Activated T-helper 1 cell treated with anti-CD3 and anti-CD28 coated beads, Interleukin-12 subunit alpha, Interleukin-12 subunit beta, Interleukin-2, Interleukin-4 antibody, amounts not matched to agents 30 ng/mL and 10 ng/mL and 1 ng/mL, durations not matched to agents 14 hours and 24 hours and 36 hours (primary cell): ENCODE data around the gene MRPL10. TPM values are rescaled to one million over a fixed set of nuclear protein-coding genes. Genes with fewer than 3 reads are reported as not detected.

ENCODE experiments used
- DNase-seq: peaks from one replicate; pipeline ENCODE4 v3.0.0; 2021; ENCODE audit warnings: low spot score
- H3K27ac Mint-ChIP-seq: one replicate; pipeline ENCODE4 v1.8.0; 2021; ENCODE audit warnings: mild to moderate bottlenecking, mixed read lengths
- H3K27me3 Mint-ChIP-seq: one replicate; pipeline ENCODE4 v1.8.0; 2022; ENCODE audit warnings: mild to moderate bottlenecking, moderate library complexity, mixed read lengths; ENCODE audit not compliant: insufficient read depth
- H3K36me3 Mint-ChIP-seq: one replicate; pipeline ENCODE4 v1.8.0; 2021; ENCODE audit warnings: low read depth, mixed read lengths
- H3K4me1 Mint-ChIP-seq: one replicate; pipeline ENCODE4 v1.8.0; 2021; ENCODE audit warnings: low read depth, mixed read lengths
- H3K4me3 Mint-ChIP-seq: one replicate; pipeline ENCODE4 v1.8.0; 2021; ENCODE audit warnings: mild to moderate bottlenecking, moderate library complexity, mixed read lengths
- H3K9me3 Mint-ChIP-seq: one replicate; pipeline ENCODE4 v1.8.0; 2021; ENCODE audit warnings: mixed read lengths
- intact Hi-C: fragments of 100-400 bp; cut with micrococcal nuclease; formaldehyde crosslinking; loops from one replicate; pipeline ENCODE4 v1.15.1; 2024
- total RNA-seq: library from RNA; stranded (reverse); gene quantifications from 2 replicates; pipeline ENCODE4 v1.2.3, GENCODE V29; 2022

The MRPL10 gene
- total RNA-seq, 1 donor from 2014 or later, result 56.9 TPM

GRCh38 chr17:47870056-47870455 is 38.7 kb upstream of the MRPL10 start:
- no peak overlapping the region for H3K27ac Mint-ChIP-seq
- H3K9me3 Mint-ChIP-seq, result no peaks in the 10 kb centered on the region
- peaks cover 8% of the 10 kb centered on the region for H3K4me1 Mint-ChIP-seq
- H3K27me3 Mint-ChIP-seq, result peaks cover 48% of the 10 kb centered on the region
- intact Hi-C loops, result no loop called here
- DNase-seq, result no peak
- H3K36me3 Mint-ChIP-seq, result no peaks in the 10 kb centered on the region
- no peak overlapping the region for H3K4me3 Mint-ChIP-seq

GRCh38 chr17:47869114-47869513 is 37.8 kb upstream of the MRPL10 start:
- Mint-ChIP-seq H3K36me3 (no peaks in the 10 kb centered on the region), H3K27ac (no peak overlapping the region), H3K4me1 (peaks cover 18% of the 10 kb centered on the region), H3K4me3 (no peak overlapping the region), H3K9me3 (no peaks in the 10 kb centered on the region), H3K27me3 (peaks cover 44% of the 10 kb centered on the region)
- no peak for DNase-seq
- intact Hi-C loops, result no loop called here

GRCh38 chr17:47867813-47868533 is 36.6 kb upstream of the MRPL10 start:
- Mint-ChIP-seq H3K4me3 (no peak overlapping the region), H3K4me1 (peaks cover 18% of the 10 kb centered on the region), H3K27me3 (peaks cover 38% of the 10 kb centered on the region), H3K27ac (no peak overlapping the region), H3K36me3 (no peaks in the 10 kb centered on the region), H3K9me3 (no peaks in the 10 kb centered on the region)
- intact Hi-C loops, result no loop called here
- no peak for DNase-seq

GRCh38 chr17:47866941-47867340 is 35.6 kb upstream of the MRPL10 start:
- Mint-ChIP-seq H3K27me3 (peaks cover 31% of the 10 kb centered on the region), H3K36me3 (no peaks in the 10 kb centered on the region), H3K27ac (no peak overlapping the region), H3K9me3 (no peaks in the 10 kb centered on the region), H3K4me3 (no peak overlapping the region), H3K4me1 (peaks cover 18% of the 10 kb centered on the region)
- DNase-seq, result no peak
- intact Hi-C loops, result no loop called here

GRCh38 chr17:47864791-47865216 is 33.5 kb upstream of the MRPL10 start:
- H3K9me3 Mint-ChIP-seq, result no peaks in the 10 kb centered on the region
- intact Hi-C loops, result loop anchor here (2.0 kb wide), 1 partner anchor 16 kb away; no protein-coding TSS in a partner anchor
- no peaks in the 10 kb centered on the region for H3K36me3 Mint-ChIP-seq
- H3K27ac Mint-ChIP-seq, result no peak overlapping the region
- peaks cover 18% of the 10 kb centered on the region for H3K4me1 Mint-ChIP-seq
- H3K4me3 Mint-ChIP-seq, result no peak overlapping the region
- no peak for DNase-seq
- H3K27me3 Mint-ChIP-seq, result peaks cover 12% of the 10 kb centered on the region

- Mint-ChIP-seq H3K27me3 (peaks cover 18% of the 10 kb centered on the region), H3K4me3 (no peak overlapping the region), H3K9me3 (no peaks in the 10 kb centered on the region), H3K4me1 (peaks cover 18% of the 10 kb centered on the region), H3K36me3 (no peaks in the 10 kb centered on the region), H3K27ac (no peak overlapping the region)
- no peak for DNase-seq
- intact Hi-C loops, result no loop called here
Observed at GRCh38 chr17:47862621-47863440, 31.5 kb upstream of the MRPL10 start.

- Mint-ChIP-seq H3K4me1 (peaks cover 12% of the 10 kb centered on the region), H3K4me3 (no peak overlapping the region), H3K27ac (no peak overlapping the region), H3K27me3 (peaks cover 32% of the 10 kb centered on the region), H3K9me3 (no peaks in the 10 kb centered on the region), H3K36me3 (no peaks in the 10 kb centered on the region)
- DNase-seq, result no peak
- intact Hi-C loops, result no loop called here
Observed at GRCh38 chr17:47860386-47860785, 29.0 kb upstream of the MRPL10 start.

GRCh38 chr17:47857551-47858455 is 26.5 kb upstream of the MRPL10 start:
- H3K4me3 Mint-ChIP-seq, result no peak overlapping the region
- H3K4me1 Mint-ChIP-seq, result peaks cover 13% of the 10 kb centered on the region
- no peak for DNase-seq
- H3K36me3 Mint-ChIP-seq, result no peaks in the 10 kb centered on the region
- peaks cover 54% of the 10 kb centered on the region for H3K27me3 Mint-ChIP-seq
- H3K9me3 Mint-ChIP-seq, result no peaks in the 10 kb centered on the region
- no peak overlapping the region for H3K27ac Mint-ChIP-seq
- intact Hi-C loops, result no loop called here

- Mint-ChIP-seq H3K27me3 (peaks cover 64% of the 10 kb centered on the region), H3K36me3 (no peaks in the 10 kb centered on the region), H3K4me1 (peaks cover 22% of the 10 kb centered on the region), H3K27ac (no peak overlapping the region), H3K4me3 (no peak overlapping the region), H3K9me3 (no peaks in the 10 kb centered on the region)
- intact Hi-C loops, result no loop called here
- no peak for DNase-seq
Observed at GRCh38 chr17:47856830-47857229, 25.5 kb upstream of the MRPL10 start.

- Mint-ChIP-seq H3K4me3 (no peak overlapping the region), H3K27me3 (peaks cover 71% of the 10 kb centered on the region), H3K36me3 (no peaks in the 10 kb centered on the region), H3K27ac (no peak overlapping the region), H3K9me3 (no peaks in the 10 kb centered on the region), H3K4me1 (peaks cover 24% of the 10 kb centered on the region)
- DNase-seq, result no peak
- intact Hi-C loops, result no loop called here
Observed at GRCh38 chr17:47855737-47856136, 24.4 kb upstream of the MRPL10 start.

GRCh38 chr17:47853616-47854015 is 22.3 kb upstream of the MRPL10 start:
- peaks cover 82% of the 10 kb centered on the region for H3K27me3 Mint-ChIP-seq
- no peak overlapping the region for H3K27ac Mint-ChIP-seq
- H3K4me3 Mint-ChIP-seq, result no peak overlapping the region
- intact Hi-C loops, result no loop called here
- H3K36me3 Mint-ChIP-seq, result no peaks in the 10 kb centered on the region
- no peak for DNase-seq
- H3K9me3 Mint-ChIP-seq, result no peaks in the 10 kb centered on the region
- H3K4me1 Mint-ChIP-seq, result peaks cover 29% of the 10 kb centered on the region

- intact Hi-C loops, result no loop called here
- H3K4me1 Mint-ChIP-seq, result peaks cover 29% of the 10 kb centered on the region
- no peaks in the 10 kb centered on the region for H3K9me3 Mint-ChIP-seq
- H3K27ac Mint-ChIP-seq, result no peak overlapping the region
- no peaks in the 10 kb centered on the region for H3K36me3 Mint-ChIP-seq
- peak overlapping the region; percentile 55 for H3K4me3 Mint-ChIP-seq
- peaks cover 84% of the 10 kb centered on the region for H3K27me3 Mint-ChIP-seq
- DNase-seq, result no peak
Observed at GRCh38 chr17:47852113-47852949, 21.0 kb upstream of the MRPL10 start.
